H7 (cell line): ENCODE data around the gene FBXL5. TPM values are rescaled to one million over a fixed set of nuclear protein-coding genes. Genes with fewer than 3 reads are reported as not detected.

ENCODE experiments used
- DNase-seq: peaks from one replicate; pipeline ENCODE4 v3.0.0; 2012
- H3K27me3 ChIP-seq: 2 replicates; pipeline ENCODE4 v1.6.0; 2011; ENCODE audit warnings: mild to moderate bottlenecking, low read length; ENCODE audit not compliant: control insufficient read depth, insufficient read depth
- H3K36me3 ChIP-seq: replicated peaks from 2 replicates; pipeline ENCODE4 v1.5.1; 2011; ENCODE audit warnings: low read length; ENCODE audit not compliant: control insufficient read depth, insufficient read depth
- H3K4me3 ChIP-seq: 2 replicates; pipeline ENCODE4 v1.5.1; 2011; ENCODE audit warnings: low read depth, mild to moderate bottlenecking, control low read depth, low read length, moderate library complexity; ENCODE audit not compliant: insufficient read depth
- total RNA-seq: library from RNA; depleted of rRNA; stranded (reverse); fragments of >200 nt; shearing (Covaris generic); gene quantifications from 2 replicates; pipeline ENCODE4 v1.2.3, GENCODE V29; 2014

Gene FBXL5
- total RNA-seq, 1 experiment from 2014 or later: 91.6 TPM

DNA sequence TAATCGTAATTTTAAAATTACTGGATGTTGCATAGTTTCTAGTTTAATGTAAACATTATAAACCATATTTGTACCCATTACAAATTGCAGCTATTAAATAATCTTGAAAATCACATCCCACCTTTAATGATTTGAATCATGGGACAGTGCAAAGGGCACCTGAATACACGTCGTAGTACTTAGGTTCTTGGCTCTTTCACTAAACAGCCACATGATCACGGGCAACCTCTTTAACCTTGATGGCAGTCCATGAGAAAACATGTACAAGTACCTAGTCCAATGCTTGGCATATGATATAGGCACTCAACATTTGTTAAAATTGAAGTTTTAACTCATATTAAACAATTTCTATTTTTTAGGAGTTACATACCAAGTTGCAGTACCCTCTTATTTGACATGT lies 11.8 kb upstream of the FBXL5 start:
- DNase-seq: no peak
- Histone ChIP-seq H3K36me3 (no peaks in the 10 kb centered on the region; the same call in none of the 2 replicates), H3K27me3 (no peaks in the 10 kb centered on the region), H3K4me3 (no peak overlapping the region)

DNA sequence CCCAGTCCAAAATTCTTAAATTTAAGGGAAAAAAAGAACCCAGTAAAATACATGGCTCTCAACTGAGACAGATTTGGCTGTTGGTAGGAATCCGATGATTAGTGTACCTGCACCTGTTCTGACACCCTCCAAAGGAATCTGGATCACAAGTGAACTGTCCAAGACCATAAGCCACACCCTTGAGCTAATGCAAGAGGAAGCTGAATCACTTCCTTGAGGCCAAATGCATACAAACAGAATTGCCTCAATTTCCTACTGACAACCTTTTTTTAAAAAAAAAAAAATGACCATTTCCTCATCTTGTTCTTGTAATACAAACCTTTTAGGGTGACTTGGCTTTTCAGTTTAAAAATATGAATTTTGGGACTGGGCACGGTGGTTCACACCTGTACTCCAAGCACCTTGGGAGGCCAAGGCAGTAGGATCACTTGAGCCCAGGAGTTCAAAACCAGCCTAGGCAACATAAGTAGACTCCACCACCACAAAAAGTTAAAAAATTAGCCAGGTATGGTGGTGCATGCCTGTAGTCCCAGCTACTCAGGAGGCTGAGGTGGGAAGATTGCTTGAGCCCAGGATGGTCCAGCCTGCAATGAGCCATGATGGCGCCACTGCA lies 10.7 kb upstream of the FBXL5 start:
- no peaks in the 10 kb centered on the region; the same call in none of the 2 replicates for H3K36me3 ChIP-seq
- no peak for DNase-seq
- H3K27me3 ChIP-seq: no peaks in the 10 kb centered on the region
- no peak overlapping the region for H3K4me3 ChIP-seq

DNA sequence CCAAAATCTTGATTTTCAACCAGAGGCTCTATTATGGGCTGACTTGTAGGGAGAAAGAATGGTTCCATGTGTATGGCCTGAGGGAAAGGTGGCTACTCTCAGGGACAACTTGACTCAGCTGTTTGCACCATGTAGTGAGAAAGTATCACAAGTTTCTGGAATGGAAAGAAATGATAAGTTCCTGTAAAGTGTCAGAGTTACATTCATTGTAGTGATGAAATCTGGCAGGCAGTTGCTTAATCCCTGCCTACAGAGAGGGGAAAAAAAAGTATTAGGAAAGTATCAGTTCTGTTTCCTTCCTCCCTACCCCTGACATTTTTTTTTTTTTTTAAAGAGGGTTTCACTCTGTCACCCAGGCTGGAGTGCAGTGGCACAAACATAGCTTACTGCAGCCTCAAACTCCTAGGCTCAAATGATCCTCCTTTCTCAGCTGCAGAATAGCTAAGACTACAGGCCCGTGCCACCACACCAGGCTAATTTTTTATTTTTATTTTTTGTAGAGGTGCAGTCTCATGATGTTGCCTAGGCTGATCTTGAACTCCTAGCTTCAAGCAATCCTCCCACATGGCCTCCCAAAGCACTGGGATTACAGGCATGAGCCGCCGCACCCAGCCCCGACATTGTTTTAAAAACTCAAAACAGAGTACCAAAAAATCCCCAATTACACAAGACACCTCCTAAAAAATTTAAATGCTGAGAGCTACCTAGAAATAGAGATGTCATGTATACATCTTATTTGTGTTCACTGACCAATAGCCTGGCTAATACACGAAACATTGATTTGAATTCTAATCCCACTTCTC lies 4.8 kb upstream of the FBXL5 start:
- Histone ChIP-seq H3K4me3 (no peak overlapping the region), H3K36me3 (no peaks in the 10 kb centered on the region; the same call in 1 of the 2 replicates), H3K27me3 (no peaks in the 10 kb centered on the region)
- DNase-seq: no peak

DNA sequence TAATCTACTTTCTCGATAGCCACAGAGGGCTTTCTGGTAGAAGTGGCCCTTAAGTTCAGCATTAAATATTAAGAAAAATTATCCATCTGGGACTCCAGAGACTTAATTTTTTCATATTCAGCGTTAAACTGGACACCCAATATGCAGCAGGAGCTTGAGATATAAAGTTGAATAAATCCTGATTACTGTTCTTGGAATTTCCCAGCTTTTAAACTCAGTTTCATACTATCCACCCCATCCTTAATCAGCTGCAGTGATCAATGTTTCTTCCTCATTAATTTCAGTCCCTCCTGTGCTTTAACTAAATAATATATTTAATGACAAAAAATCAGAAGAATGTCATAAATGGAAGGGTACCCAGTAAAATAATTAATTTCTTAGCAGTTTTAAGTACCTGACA lies 3.6 kb upstream of the FBXL5 start:
- Histone ChIP-seq H3K27me3 (no peaks in the 10 kb centered on the region), H3K4me3 (no peak overlapping the region), H3K36me3 (no peaks in the 10 kb centered on the region; the same call in 1 of the 2 replicates)
- no peak for DNase-seq

DNA sequence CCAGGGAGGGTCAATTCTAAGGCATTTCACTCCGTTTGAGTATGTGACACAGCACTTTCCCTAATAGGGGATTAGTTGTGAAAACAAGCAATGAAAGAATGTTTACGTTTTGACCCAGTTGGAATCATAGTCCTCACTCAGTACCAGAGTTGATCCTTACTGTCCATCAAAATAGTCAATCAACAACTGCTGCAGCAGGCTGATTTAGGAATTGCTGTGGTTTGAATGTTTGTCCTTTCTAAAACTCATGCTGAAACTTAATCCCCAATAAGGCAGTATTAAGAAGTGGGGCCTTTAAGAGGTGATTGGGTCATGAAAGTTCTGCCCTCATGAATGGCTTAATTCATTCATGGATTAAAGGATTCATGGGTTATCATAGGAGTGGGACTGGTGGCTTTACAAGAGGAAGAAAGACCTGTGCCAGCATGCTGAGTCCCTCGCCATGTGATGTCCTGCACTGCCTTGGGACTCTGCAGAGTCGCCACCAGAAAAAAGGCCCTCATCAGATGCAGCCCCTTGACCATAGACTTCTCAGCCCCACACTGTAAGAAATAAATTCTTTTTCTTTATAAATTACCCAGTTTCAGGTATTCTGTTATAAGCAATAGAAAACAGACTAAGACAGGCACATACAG lies 3.1 kb upstream of the FBXL5 start:
- no peak overlapping the region for H3K4me3 ChIP-seq
- DNase-seq: no peak
- no peaks in the 10 kb centered on the region for H3K27me3 ChIP-seq
- H3K36me3 ChIP-seq: no peaks in the 10 kb centered on the region; the same call in 1 of the 2 replicates

DNA sequence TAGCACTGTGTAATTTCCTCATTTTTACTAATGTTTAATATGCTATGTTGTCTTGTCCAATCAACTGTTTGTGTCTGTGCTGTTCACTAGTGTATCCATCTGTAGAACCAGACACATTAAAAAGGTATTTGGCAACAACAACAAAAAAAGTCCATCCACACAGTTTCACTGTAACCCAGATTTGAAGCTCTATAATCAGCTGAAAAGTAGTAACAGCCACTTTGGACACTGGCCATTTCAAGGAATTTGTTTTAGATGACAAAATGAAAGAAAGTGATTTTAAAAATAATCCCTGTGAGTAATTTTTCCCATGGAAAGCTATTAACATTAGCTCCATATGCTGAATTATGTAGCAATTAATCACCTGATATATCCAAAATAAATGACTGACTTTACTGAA lies 2.2 kb upstream of the FBXL5 start:
- no peak overlapping the region for H3K4me3 ChIP-seq
- no peaks in the 10 kb centered on the region; the same call in 1 of the 2 replicates for H3K36me3 ChIP-seq
- no peaks in the 10 kb centered on the region for H3K27me3 ChIP-seq
- DNase-seq: no peak

DNA sequence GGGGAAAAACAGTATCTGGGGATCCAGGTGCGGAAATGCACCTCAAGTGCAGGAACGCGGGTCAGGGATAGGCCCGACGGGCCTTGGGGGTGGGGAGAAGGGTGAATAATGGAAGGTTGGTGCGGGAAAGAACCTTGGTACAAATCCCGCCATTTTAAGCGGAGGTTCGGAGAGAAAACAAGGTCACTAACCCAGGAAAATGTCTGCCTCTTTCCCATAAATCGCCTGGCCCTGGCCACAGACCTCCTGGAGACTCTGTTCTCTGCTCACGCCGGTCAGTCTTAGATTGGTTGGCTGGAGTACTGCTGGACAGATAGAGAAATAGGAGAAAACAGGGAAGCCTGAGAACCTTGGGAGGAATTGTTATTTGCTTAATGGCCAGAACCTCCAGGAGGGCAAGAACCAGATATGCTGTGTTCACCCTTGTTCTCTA lies 897 bp upstream of the FBXL5 start:
- DNase-seq: no peak
- Histone ChIP-seq H3K36me3 (no peaks in the 10 kb centered on the region), H3K4me3 (peak overlapping the region; percentile 86), H3K27me3 (no peaks in the 10 kb centered on the region)

DNA sequence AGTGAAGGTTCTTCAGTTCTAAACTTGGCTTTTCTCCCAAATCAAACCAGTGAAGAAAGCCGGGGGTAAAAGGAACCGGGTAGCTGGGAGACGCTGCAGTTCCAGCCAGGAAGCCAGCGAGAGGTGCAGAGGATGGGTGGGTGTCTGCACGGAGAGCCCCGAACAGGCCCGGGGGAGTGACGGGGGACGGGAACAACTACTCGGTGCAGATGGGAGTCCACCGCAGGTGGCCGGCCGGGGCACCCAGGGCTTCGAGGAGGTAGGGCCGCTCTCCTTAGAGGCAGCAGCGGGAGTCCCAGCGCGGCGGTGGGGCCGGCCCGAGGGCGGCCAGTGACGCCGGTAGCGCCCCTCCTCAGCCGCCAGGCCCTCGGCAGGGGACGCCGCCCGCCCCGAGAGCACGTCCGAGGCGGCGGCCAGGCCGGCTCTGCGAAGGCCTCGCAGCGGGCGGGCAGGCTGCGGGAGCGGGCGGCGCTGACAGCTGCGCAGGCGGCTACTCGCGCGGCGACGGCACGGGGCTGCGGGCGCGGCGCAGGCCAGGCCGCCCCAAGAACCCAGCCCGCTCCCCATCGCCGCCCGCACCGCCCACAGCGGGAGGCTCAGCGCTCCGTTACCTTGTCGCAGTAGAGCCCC lies 449 bp downstream of the FBXL5 start:
- Histone ChIP-seq H3K27me3 (no peaks in the 10 kb centered on the region), H3K4me3 (peak overlapping the region; percentile 86), H3K36me3 (no peaks in the 10 kb centered on the region)
- peak; percentile 78 for DNase-seq

DNA sequence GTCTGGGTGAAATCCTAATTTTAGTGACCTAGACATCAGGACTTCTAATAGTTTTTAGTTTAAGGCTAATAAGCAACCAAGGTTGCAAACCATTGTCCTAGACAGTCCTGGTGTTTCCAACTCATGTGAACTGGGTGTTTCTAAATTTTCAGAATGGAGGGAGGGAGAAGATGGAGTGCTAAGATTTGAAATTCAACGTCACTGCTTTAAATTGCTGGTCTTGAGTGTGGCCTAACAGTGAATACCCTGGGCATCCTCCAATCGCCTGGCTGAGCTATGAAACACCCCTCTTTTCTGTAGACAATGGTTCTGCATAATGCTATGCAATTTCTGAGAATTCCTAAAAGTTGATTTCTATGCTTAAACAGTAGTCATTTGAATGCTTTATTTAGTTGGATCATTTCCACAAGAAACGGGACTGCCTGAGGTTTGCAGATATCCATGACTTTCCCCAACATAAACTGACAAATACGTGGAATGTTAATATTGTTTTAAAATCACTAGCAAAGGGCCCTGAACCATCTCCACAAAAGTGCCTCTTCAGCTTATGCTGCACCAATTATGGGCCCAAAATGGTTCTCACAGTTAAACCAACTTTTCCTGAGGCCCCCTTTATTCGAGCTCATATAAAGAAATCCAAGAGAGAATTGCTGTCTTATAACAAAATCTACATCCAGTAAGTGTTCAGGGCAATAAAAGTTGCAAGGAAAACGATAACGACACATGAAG lies 1.1 kb downstream of the FBXL5 start:
- H3K27me3 ChIP-seq: no peaks in the 10 kb centered on the region
- H3K36me3 ChIP-seq: no peaks in the 10 kb centered on the region
- peak overlapping the region; percentile 86 for H3K4me3 ChIP-seq
- DNase-seq: peak; percentile 16

DNA sequence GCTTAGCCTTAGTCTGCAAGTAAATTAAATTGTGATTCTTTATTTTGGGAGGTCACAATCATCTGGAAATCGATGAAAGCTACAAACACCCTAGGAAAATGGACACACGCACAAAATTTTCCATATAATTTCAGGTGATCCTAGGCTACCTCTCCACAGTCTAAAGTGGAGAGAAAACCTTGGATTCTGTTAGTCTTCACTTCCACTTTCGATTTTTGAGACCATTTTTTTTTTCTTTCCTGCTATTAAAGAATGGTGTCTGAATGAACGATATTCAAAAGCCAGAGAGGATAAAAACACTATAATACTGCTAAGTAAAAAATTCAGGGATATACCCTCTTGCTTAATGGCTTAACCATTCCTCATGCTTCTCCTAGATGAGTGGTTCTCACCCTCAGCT lies 1.7 kb downstream of the FBXL5 start:
- no peaks in the 10 kb centered on the region for H3K36me3 ChIP-seq
- peak overlapping the region; percentile 86; the same call in 1 of the 2 replicates for H3K4me3 ChIP-seq

DNA sequence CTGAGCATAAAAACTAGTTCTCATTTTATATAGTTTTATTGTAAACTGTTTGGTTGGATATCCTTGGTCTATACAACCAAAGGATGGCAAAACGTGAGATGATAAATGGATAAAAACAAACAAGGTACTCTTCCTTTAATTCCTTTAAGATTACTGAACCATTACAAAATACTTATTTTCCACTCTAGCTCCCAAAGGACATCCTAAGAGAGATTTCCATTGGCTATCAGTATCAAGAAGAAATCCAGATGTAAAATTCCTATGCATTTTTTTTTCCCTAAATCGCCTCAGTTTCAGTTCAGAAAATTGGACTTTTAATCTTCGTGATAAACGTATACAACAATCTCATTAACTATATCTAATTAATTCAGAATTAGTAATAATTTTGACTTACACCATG lies 2.3 kb downstream of the FBXL5 start:
- Histone ChIP-seq H3K36me3 (no peaks in the 10 kb centered on the region), H3K27me3 (no peaks in the 10 kb centered on the region), H3K4me3 (no peak overlapping the region)
- DNase-seq: no peak

More for the DNA sequence above, 1.7 kb downstream of the FBXL5 start:
- no peak for DNase-seq
- H3K27me3 ChIP-seq: no peaks in the 10 kb centered on the region

DNA sequence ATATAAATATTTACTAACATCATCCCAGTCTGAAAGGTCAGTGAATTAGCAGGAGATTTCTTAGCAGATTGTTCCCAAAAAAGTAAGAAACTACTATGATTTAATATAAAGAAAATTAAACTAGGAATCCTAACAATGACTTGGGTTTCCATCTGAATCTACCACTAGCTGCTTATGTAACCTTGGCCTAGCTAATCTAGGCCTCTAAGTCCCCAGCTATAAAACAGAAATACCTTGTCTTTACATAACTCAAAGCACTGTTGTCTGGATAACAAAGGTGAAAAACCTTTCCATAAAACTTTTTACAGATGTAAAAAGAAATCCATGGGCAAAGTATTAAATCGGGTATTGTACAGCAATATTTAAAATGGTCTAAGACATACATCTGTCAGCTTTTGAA lies 3.0 kb downstream of the FBXL5 start:
- H3K4me3 ChIP-seq: no peak overlapping the region
- no peak for DNase-seq
- H3K36me3 ChIP-seq: no peaks in the 10 kb centered on the region
- H3K27me3 ChIP-seq: no peaks in the 10 kb centered on the region

DNA sequence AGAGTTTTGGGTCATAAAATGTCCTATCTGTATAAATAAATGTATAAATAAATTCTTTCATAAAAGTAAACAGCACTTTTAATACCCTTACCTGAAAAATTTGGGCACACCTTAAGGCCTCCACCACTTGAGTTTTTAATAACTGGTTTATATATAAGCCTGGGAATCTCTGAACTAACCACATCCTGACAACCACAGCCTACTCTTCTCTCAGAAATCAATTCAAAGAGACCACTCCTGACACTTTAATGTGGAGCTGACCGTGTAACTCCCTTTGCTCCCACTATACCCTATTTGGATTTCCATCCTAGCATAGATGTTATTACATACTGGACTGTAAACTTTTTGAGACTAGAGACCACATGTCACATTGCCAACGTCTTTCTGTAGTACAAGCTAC lies 3.5 kb downstream of the FBXL5 start:
- no peaks in the 10 kb centered on the region for H3K36me3 ChIP-seq
- H3K27me3 ChIP-seq: no peaks in the 10 kb centered on the region
- H3K4me3 ChIP-seq: no peak overlapping the region
- no peak for DNase-seq

DNA sequence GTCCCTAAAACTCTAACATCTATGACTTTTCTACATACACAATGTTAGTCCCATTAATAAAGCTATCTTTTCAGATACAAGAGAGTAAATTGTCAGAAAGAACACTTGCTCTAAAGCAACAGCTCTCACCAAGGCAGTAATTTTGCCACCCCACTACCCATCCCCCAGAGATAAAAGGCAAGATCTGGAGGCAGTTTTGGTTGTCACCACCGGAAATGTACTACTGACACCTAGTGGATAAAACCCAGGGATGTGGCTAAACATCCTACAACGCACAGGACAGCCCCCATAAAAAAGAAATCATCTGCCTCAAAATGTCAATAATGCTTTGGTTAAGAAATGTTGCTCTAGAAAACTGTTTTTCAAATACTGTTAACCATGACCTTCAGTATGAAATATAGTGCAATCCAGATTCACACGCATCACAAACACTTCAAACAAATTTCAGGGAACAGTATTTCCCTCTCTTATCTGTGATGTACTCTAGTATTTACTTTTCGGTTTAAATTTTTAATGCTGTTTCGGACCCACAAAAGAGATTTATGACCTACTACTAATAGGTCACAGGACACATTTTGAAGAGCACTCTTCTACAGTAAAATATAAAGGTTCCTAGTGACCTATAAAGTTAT lies 5.1 kb downstream of the FBXL5 start:
- Histone ChIP-seq H3K36me3 (no peaks in the 10 kb centered on the region), H3K27me3 (no peaks in the 10 kb centered on the region), H3K4me3 (no peak overlapping the region)
- DNase-seq: peak; percentile 59
